GM21737 (cell line): ENCODE results near the gene ISG20L2.
A peak's percentile ranks its signal among the peaks of the same experiment; 100 is the strongest.

Experiments
- ATAC-seq: cut with Tn5 transposase; IDR thresholded peaks from one replicate; pipeline ENCODE4 v1.9.1; 2021; ENCODE audit warnings: mild to moderate bottlenecking, moderate library complexity; ENCODE audit not compliant: unreplicated experiment

Gene ISG20L2

GRCh38 chr1:156741481-156741983, 13.0 kb upstream of the ISG20L2 start:
- peak; percentile 2 for ATAC-seq

- peak; percentile 68 for ATAC-seq
These were observed 12.3 kb upstream of the ISG20L2 start, which contains the start of gene MRPL24 for GRCh38 chr1:156740741-156741480. TSS of gene MRPL24 (minus strand) at chr1:156741088. CDS start at chr1:156738704, 2,384 bp downstream.

GRCh38 chr1:156740237-156740740, 11.7 kb upstream of the ISG20L2 start:
- ATAC-seq, result no peak

GRCh38 chr1:156738916-156739315, 10.3 kb upstream of the ISG20L2 start:
- ATAC-seq, result no peak

- no peak for ATAC-seq
These were observed 9.8 kb upstream of the ISG20L2 start for GRCh38 chr1:156738407-156738806.

GRCh38 chr1:156733989-156734584, 5.5 kb upstream of the ISG20L2 start:
- ATAC-seq, result no peak

- peak; percentile 39 for ATAC-seq
These were observed 504 bp downstream of the ISG20L2 start, which contains the start of gene METTL25B for GRCh38 chr1:156727926-156728598. TSS of gene METTL25B (plus strand) at chr1:156728469. CDS start at chr1:156729105, 636 bp downstream.

GRCh38 chr1:156727492-156727891, 1.1 kb downstream of the ISG20L2 start:
- no peak for ATAC-seq

GRCh38 chr1:156726549-156727226, 1.9 kb downstream of the ISG20L2 start:
- ATAC-seq, result no peak

- peak; percentile 35 for ATAC-seq
These were observed 2.8 kb downstream of the ISG20L2 start for GRCh38 chr1:156725683-156726280.

- no peak for ATAC-seq
These were observed 7.0 kb downstream of the ISG20L2 start for GRCh38 chr1:156721535-156721934.

- ATAC-seq, result no peak
These were observed 7.4 kb downstream of the ISG20L2 start for GRCh38 chr1:156721131-156721530.

GRCh38 chr1:156717351-156717750, 11.2 kb downstream of the ISG20L2 start:
- no peak for ATAC-seq

- ATAC-seq, result no peak
These were observed 13.7 kb downstream of the ISG20L2 start for GRCh38 chr1:156714830-156715229.

- ATAC-seq, result no peak
These were observed 15.9 kb downstream of the ISG20L2 start for GRCh38 chr1:156712626-156713025.

GRCh38 chr1:156711011-156711817, 17.4 kb downstream of the ISG20L2 start:
- no peak for ATAC-seq

GRCh38 chr1:156709757-156710489, 18.6 kb downstream of the ISG20L2 start:
- no peak for ATAC-seq

- ATAC-seq, result no peak
These were observed 19.5 kb downstream of the ISG20L2 start for GRCh38 chr1:156709031-156709430.

GRCh38 chr1:156708218-156708661, 20.3 kb downstream of the ISG20L2 start:
- no peak for ATAC-seq
